Upper lobe of right lung (tissue), 1 donor: ENCODE results near the gene PYHIN1. TPM values are rescaled to one million over a fixed set of nuclear protein-coding genes. Genes with fewer than 3 reads are reported as not detected.

Source experiments
- ATAC-seq: fragments of 200-7000 bp; cut with Tn5 transposase; one replicate; pipeline ENCODE4 v1.9.1; 2020; ENCODE audit warnings: mild to moderate bottlenecking, moderate library complexity
- DNase-seq: peaks from one replicate; pipeline ENCODE4 v3.0.0-alpha.2; 2020
- H3K27ac ChIP-seq: fragments of 200-600 bp; one replicate; pipeline ENCODE4 v1.8.0; 2022
- H3K27me3 ChIP-seq: fragments of 200-600 bp; one replicate; pipeline ENCODE4 v1.8.0; 2022; ENCODE audit warnings: mild to moderate bottlenecking
- H3K36me3 ChIP-seq: fragments of 200-600 bp; one replicate; pipeline ENCODE4 v1.8.0; 2022
- H3K4me1 ChIP-seq: fragments of 200-600 bp; one replicate; pipeline ENCODE4 v1.8.0; 2022
- H3K4me3 ChIP-seq: fragments of 200-600 bp; one replicate; pipeline ENCODE4 v1.8.0; 2022; ENCODE audit warnings: mild to moderate bottlenecking
- H3K9me3 ChIP-seq: fragments of 200-600 bp; one replicate; pipeline ENCODE4 v1.8.0; 2022
- intact Hi-C: fragments of 100-400 bp; cut with DNase I; formaldehyde crosslinking; loops from one replicate; pipeline ENCODE4 v1.11.0; 2022
- total RNA-seq: library from RNA; stranded (reverse); fragmentation: NEBNext Ultra II Directional; extraction: Animal tissue kit (Norgen Biotek cat#: 25700); gene quantifications from one replicate; pipeline ENCODE4 v1.2.1, GENCODE V29; 2021
- TF ChIP-seq, protein P1 (sequence below): fragments of 200-600 bp; IDR thresholded peaks from one replicate; pipeline ENCODE4 v1.8.0; 2022; ENCODE audit warnings: antibody characterized with exemption
- donor health status: DM: no; HTN: yes; CAD: no; lungs with severe emphysema.

PYHIN1 gene
- total RNA-seq, 1 donor from 2014 or later, result 2.6 TPM

DNA sequence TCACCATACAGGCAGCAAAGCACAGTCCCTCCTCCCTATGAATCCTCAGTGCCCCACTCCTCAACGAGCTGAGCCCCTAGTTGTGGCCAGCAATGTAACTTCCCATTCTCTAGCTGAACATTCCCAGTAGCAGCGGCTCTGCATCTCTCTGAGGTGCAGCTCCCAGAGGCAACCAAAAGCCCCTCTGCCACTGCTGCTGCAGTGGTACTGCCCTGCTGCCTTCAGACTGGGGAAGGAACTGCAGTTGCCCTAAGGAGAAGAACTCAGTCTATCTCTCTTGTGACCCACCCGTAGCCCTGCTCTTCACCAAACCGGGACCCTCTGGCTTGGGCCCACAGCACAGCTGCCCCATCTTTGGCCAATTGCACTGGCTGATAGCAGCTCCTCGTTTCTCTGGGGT lies 31.6 kb downstream of the PYHIN1 start:
- TF ChIP-seq, protein P1, sequence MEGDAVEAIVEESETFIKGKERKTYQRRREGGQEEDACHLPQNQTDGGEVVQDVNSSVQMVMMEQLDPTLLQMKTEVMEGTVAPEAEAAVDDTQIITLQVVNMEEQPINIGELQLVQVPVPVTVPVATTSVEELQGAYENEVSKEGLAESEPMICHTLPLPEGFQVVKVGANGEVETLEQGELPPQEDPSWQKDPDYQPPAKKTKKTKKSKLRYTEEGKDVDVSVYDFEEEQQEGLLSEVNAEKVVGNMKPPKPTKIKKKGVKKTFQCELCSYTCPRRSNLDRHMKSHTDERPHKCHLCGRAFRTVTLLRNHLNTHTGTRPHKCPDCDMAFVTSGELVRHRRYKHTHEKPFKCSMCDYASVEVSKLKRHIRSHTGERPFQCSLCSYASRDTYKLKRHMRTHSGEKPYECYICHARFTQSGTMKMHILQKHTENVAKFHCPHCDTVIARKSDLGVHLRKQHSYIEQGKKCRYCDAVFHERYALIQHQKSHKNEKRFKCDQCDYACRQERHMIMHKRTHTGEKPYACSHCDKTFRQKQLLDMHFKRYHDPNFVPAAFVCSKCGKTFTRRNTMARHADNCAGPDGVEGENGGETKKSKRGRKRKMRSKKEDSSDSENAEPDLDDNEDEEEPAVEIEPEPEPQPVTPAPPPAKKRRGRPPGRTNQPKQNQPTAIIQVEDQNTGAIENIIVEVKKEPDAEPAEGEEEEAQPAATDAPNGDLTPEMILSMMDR, result no peak
- H3K27me3 ChIP-seq, result no peaks in the 10 kb centered on the region
- no peak overlapping the region for H3K4me3 ChIP-seq
- ATAC-seq (no peak), DNase-seq (no peak)
- intact Hi-C loops, result no loop called here
- no peaks in the 10 kb centered on the region for H3K4me1 ChIP-seq
- H3K27ac ChIP-seq, result no peak overlapping the region
- no peaks in the 10 kb centered on the region for H3K9me3 ChIP-seq
- H3K36me3 ChIP-seq, result no peaks in the 10 kb centered on the region

DNA sequence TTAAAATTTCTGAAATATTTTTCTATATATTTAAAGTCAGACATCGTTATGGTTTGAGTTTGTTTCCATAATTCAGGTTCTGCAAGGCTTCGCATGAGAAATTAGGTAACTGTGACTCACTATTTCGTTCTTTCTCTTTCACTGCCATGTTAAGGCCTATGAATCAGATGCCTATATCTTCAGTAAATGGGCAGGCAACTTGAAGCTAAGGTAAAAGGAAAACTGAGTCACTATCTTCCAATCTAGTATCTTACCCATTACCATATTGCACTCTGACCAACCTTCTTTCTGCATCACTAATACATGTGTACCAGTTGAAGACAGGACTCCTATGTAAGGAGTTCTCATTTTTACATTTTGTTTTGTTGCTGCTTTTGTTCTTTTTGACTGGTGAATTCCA lies 37.8 kb downstream of the PYHIN1 start:
- ATAC-seq, result no peak
- Histone ChIP-seq H3K4me1 (no peaks in the 10 kb centered on the region), H3K36me3 (no peaks in the 10 kb centered on the region), H3K9me3 (no peaks in the 10 kb centered on the region), H3K27me3 (no peaks in the 10 kb centered on the region), H3K27ac (no peak overlapping the region), H3K4me3 (no peak overlapping the region)
- TF ChIP-seq, protein P1, result no peak
- no peak for DNase-seq
- intact Hi-C loops, result no loop called here

DNA sequence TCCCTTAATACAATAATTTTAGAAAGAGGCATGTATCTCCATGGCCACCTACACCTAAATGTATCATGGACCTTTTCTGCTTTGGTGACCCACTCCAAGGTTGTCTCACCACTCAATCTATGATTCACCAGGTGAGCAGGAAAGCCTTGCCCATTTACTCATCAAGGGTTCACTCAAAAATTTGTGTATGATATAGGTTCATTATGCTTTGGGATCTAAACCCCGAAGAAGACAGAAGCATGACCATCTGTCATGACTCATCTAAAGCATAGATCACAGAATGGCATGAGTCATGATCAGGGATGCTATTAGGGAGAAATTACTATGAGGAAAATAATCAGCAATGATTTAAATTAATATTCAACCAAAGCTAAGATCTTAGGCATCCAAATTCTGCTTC lies 38.5 kb downstream of the PYHIN1 start:
- Histone ChIP-seq H3K9me3 (no peaks in the 10 kb centered on the region), H3K27ac (no peak overlapping the region), H3K4me1 (no peaks in the 10 kb centered on the region), H3K27me3 (no peaks in the 10 kb centered on the region), H3K4me3 (no peak overlapping the region), H3K36me3 (no peaks in the 10 kb centered on the region)
- no peak for DNase-seq
- ATAC-seq, result no peak
- TF ChIP-seq, protein P1, result no peak
- intact Hi-C loops, result no loop called here

DNA sequence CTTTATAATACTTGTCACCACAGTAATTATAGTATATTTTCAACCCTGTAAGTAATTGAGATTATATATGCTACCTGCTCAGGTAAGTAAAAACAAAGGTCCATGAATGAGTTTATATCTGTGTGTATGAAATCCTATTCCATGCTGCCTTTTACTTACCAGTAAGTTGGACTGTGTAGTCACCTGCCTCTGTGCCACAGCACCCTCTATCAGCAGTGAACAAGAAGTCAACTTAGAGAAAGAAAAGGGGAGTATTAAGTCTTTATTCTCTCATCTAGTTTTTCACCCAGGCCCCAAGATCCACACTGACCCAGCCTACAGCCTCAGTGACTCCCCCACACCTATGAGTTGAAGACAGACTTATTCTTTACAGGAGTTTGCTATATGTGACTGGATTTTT lies 41.5 kb downstream of the PYHIN1 start:
- no peaks in the 10 kb centered on the region for H3K27me3 ChIP-seq
- H3K27ac ChIP-seq, result no peak overlapping the region
- no peaks in the 10 kb centered on the region for H3K4me1 ChIP-seq
- TF ChIP-seq, protein P1, result no peak
- H3K4me3 ChIP-seq, result no peak overlapping the region
- intact Hi-C loops, result no loop called here
- H3K9me3 ChIP-seq, result no peaks in the 10 kb centered on the region
- no peaks in the 10 kb centered on the region for H3K36me3 ChIP-seq
- DNase-seq (no peak), ATAC-seq (no peak)

DNA sequence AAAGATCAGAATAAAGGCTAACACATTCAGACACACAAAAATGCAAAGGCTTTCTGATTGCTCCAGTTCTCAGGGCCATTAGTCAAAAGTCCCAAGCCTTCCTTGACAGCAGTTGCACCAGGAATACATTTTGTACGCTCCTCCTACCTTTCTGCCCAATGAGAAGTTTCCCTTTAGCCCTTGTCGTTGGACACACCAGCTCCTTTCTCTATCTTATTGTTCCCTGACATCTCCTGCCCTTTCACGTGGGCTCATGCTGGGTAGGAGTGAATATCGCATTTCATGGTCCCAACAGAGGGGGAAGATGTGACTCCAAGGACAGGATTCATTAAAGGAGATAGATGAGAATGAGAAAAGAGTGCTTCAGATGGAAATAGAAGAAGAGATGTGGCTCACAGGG lies 44.9 kb downstream of the PYHIN1 start:
- Histone ChIP-seq H3K9me3 (no peaks in the 10 kb centered on the region), H3K36me3 (no peaks in the 10 kb centered on the region), H3K4me3 (no peak overlapping the region), H3K27me3 (no peaks in the 10 kb centered on the region), H3K4me1 (no peaks in the 10 kb centered on the region), H3K27ac (no peak overlapping the region)
- DNase-seq (no peak), ATAC-seq (no peak)
- TF ChIP-seq, protein P1, result no peak
- intact Hi-C loops, result no loop called here

DNA sequence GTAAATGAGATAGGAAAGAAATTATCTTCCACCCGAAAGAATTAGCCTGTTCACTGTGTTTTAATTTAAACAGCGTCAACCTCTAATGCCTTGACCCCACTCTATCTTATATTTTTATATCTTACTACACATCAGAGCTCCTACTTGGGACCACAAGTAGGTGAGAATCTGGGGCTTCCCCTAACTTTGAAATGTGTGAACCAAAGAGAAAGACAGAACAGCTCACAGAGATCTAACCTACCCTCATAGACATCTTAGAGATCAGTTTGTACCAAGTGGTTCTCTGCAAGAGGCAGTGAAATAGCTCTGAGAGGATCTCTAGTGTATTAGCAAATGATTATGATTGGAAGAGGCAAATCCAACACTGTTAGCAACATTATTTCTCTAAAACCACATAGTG lies 47.4 kb downstream of the PYHIN1 start:
- ATAC-seq (no peak), DNase-seq (no peak)
- no peaks in the 10 kb centered on the region for H3K9me3 ChIP-seq
- no peaks in the 10 kb centered on the region for H3K27me3 ChIP-seq
- TF ChIP-seq, protein P1, result no peak
- no peaks in the 10 kb centered on the region for H3K36me3 ChIP-seq
- no peak overlapping the region for H3K27ac ChIP-seq
- intact Hi-C loops, result no loop called here
- H3K4me3 ChIP-seq, result no peak overlapping the region
- H3K4me1 ChIP-seq, result no peaks in the 10 kb centered on the region
